Body of pancreas (tissue), 4 donors: ENCODE results near the gene RGS6. TPM values are rescaled to one million over a fixed set of nuclear protein-coding genes. Genes with fewer than 3 reads are reported as not detected.

Experiments used
- ATAC-seq: fragments of 150-250 bp; one replicate; pipeline ENCODE4 v1.9.1; 2016
- DNase-seq, 4 donors: peaks; one replicate each; pipeline ENCODE4 v3.0.0-alpha.2; 2019
- H3K27ac ChIP-seq, 4 donors: fragments of 200-600 bp; sonication (generic); 1 replicate in 3 of 4; 2 replicates in 1 of 4; pipeline versions ENCODE4 v1.5.1 to v1.6.1; 2016 to 2019; ENCODE audit warnings: mild to moderate bottlenecking in 1 of 4, mixed read lengths in 1 of 4, moderate library complexity in 1 of 4
- H3K27me3 ChIP-seq, 2 donors: fragments of 200-600 bp; sonication (generic); one replicate each; pipeline ENCODE4 v1.6.0; 2016; ENCODE audit warnings: mild to moderate bottlenecking in 1 of 2
- H3K36me3 ChIP-seq, 2 donors: fragments of 200-600 bp; sonication (generic); replicated peaks in 1 of 2; 2 replicates each; pipeline ENCODE4 v1.5.1; 2016; ENCODE audit warnings: low read depth in 2 of 2; ENCODE audit not compliant: insufficient read depth in 1 of 2
- H3K4me1 ChIP-seq: fragments of 200-600 bp; sonication (generic); one replicate; pipeline ENCODE4 v1.6.0; 2016
- H3K4me3 ChIP-seq, 2 donors: fragments of 200-600 bp; sonication (generic); 1 replicate in 1 of 2; 2 replicates in 1 of 2; pipeline ENCODE4 v1.5.1; 2016 to 2019
- H3K9me3 ChIP-seq, 3 donors: fragments of 200-600 bp; sonication (generic); 1 replicate in 2 of 3; 2 replicates in 1 of 3; pipeline ENCODE4 v1.5.1; 2016
- POLR2A ChIP-seq, 3 donors: fragments of 450-650 bp; IDR thresholded peaks; one replicate each; pipeline ENCODE4 v1.6.1; 2016; ENCODE audit warnings: antibody characterized with exemption in 3 of 3, mild to moderate bottlenecking in 2 of 3
- WGBS, 2 donors: methylation state at CpG; one replicate each; pipeline ENCODE4 v1.1.5; 2017; 5-methylcytosine and 5-hydroxymethylcytosine counted together
- intact Hi-C: fragments of 100-400 bp; cut with DNase I; formaldehyde crosslinking; loops from one replicate; pipeline ENCODE4 v1.15.1; 2023
- total RNA-seq, 2 donors: library from RNA; depleted of rRNA; stranded (reverse); fragments of >200 nt; gene quantifications; one replicate each; pipeline ENCODE4 v1.1.0, GENCODE V29; 2016
- TF ChIP-seq, protein P1 (sequence below), 7 experiments: fragments of 450-650 bp in 4 of 7; fragments of 200-600 bp in 3 of 7; sonication (generic) in 3 of 7; IDR thresholded peaks; one replicate each; pipeline ENCODE4 v1.5.1; 2016 to 2019; ENCODE audit warnings: antibody characterized with exemption in 7 of 7

RGS6 gene
- total RNA-seq, 2 donors from 2014 or later = 0.26 to 1.3 TPM

DNA sequence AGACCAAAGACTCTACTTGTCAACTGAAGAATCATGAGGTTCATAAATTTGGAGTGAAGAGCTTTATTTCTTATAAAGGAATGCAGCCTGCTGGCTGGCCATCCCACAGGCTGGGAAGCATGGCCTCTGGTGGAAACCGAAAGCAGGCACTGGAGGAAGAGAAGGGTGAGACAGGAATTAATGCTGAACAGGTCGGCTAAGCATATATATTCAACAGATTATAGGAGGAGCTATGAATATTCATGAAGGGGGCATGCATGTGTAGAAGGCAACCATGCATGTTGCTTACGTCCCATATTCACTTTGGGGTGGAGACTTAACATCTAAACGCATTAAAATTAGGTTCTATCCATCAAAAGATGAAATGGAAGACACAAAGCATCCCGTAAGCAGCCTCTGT is 20.6 kb upstream of the RGS6 start:
- TF ChIP-seq, protein P1, sequence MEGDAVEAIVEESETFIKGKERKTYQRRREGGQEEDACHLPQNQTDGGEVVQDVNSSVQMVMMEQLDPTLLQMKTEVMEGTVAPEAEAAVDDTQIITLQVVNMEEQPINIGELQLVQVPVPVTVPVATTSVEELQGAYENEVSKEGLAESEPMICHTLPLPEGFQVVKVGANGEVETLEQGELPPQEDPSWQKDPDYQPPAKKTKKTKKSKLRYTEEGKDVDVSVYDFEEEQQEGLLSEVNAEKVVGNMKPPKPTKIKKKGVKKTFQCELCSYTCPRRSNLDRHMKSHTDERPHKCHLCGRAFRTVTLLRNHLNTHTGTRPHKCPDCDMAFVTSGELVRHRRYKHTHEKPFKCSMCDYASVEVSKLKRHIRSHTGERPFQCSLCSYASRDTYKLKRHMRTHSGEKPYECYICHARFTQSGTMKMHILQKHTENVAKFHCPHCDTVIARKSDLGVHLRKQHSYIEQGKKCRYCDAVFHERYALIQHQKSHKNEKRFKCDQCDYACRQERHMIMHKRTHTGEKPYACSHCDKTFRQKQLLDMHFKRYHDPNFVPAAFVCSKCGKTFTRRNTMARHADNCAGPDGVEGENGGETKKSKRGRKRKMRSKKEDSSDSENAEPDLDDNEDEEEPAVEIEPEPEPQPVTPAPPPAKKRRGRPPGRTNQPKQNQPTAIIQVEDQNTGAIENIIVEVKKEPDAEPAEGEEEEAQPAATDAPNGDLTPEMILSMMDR (IDR thresholded peaks at IDR 0.05) = no peak
- TF ChIP-seq POLR2A (IDR thresholded peaks at IDR 0.05) = no peak
- no peaks in the 10 kb centered on the region for H3K4me1 ChIP-seq
- H3K9me3 ChIP-seq = no peaks in the 10 kb centered on the region
- intact Hi-C loops = no loop called here
- H3K27me3 ChIP-seq = peaks cover 0 to 3% of the 10 kb centered on the region in 2 donors
- ATAC-seq (no peak), DNase-seq (no peak)
- H3K4me3 ChIP-seq = no peak overlapping the region
- H3K27ac ChIP-seq = no peak overlapping the region
- no peaks in the 10 kb centered on the region for H3K36me3 ChIP-seq
- WGBS, 2 donors = 57 to 62% methylated on average over 5 of the region's 5 CpGs

GRCh38 chr14:71913342-71913741 is 18.9 kb upstream of the RGS6 start:
- TF ChIP-seq POLR2A (IDR thresholded peaks at IDR 0.05) = no peak
- TF ChIP-seq, protein P1 (IDR thresholded peaks at IDR 0.05) = no peak
- Histone ChIP-seq H3K27ac (no peak overlapping the region), H3K27me3 (peaks cover 0 to 3% of the 10 kb centered on the region in 2 donors), H3K4me1 (no peaks in the 10 kb centered on the region), H3K36me3 (no peaks in the 10 kb centered on the region), H3K9me3 (no peaks in the 10 kb centered on the region), H3K4me3 (no peak overlapping the region)
- no peak for DNase-seq
- ATAC-seq = no peak
- WGBS, 2 donors = 60 to 72% methylated on average over 5 of the region's 5 CpGs
- intact Hi-C loops = no loop called here

DNA sequence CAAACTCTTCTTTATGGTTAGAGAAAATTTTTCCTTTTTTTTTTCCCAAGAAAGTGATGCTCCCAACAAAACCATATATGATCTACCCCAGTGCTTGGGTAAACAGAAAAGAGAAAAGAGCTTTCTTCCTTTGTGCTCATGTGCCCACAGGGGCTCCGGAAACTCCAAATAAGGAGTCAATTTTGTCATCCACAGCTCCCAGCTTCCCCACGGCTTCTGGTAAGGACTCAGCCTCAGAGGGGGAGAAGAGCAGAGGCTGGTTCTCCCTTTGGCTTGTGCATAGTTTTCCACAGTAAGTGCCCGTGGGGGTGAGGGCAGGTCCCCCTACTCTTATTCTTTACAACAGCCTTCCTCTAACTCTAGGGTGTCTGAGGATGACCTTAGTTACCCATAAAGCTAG is 13.3 kb upstream of the RGS6 start:
- TF ChIP-seq POLR2A (IDR thresholded peaks at IDR 0.05) = no peak
- TF ChIP-seq, protein P1 (IDR thresholded peaks at IDR 0.05) = no peak
- no peak overlapping the region for H3K27ac ChIP-seq
- ATAC-seq (no peak), DNase-seq (no peak)
- no peaks in the 10 kb centered on the region for H3K27me3 ChIP-seq
- WGBS, 2 donors = 9 to 16% methylated on average over 3 of the region's 3 CpGs
- intact Hi-C loops = no loop called here
- H3K36me3 ChIP-seq = no peaks in the 10 kb centered on the region
- no peaks in the 10 kb centered on the region for H3K4me1 ChIP-seq
- no peaks in the 10 kb centered on the region for H3K9me3 ChIP-seq
- no peak overlapping the region for H3K4me3 ChIP-seq

DNA sequence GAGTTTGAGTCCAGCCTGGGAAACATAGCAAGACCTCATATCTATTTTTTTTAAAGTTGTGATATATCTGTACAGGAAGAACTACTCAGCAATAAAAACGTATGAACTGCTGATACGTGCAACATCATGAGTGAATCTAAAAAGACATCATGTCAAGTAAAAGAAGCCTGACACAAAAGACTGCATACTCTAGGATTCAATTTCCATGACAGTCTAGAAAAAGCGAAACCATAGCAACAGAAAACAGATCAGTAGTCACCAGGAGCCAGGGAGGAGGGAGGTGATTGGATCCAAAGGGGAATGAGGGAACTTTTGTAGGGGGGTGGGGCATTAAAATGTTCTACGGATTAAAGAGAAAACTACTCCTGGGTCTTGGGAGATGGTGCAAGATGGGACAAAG is 8.7 kb upstream of the RGS6 start:
- Histone ChIP-seq H3K27me3 (no peaks in the 10 kb centered on the region), H3K27ac (no peak overlapping the region), H3K9me3 (no peaks in the 10 kb centered on the region), H3K4me1 (no peaks in the 10 kb centered on the region), H3K4me3 (no peak overlapping the region), H3K36me3 (no peaks in the 10 kb centered on the region)
- intact Hi-C loops = no loop called here
- DNase-seq = no peak
- no peak for TF ChIP-seq POLR2A (IDR thresholded peaks at IDR 0.05)
- TF ChIP-seq, protein P1 (IDR thresholded peaks at IDR 0.05) = no peak
- WGBS, 2 donors = 56 to 60% methylated on average over 4 of the region's 4 CpGs
- no peak for ATAC-seq

- no peak for ATAC-seq
- Histone ChIP-seq H3K27ac (no peak overlapping the region), H3K27me3 (no peaks in the 10 kb centered on the region), H3K36me3 (no peaks in the 10 kb centered on the region), H3K4me3 (no peak overlapping the region), H3K9me3 (no peaks in the 10 kb centered on the region), H3K4me1 (peaks cover 17% of the 10 kb centered on the region)
- 6 to 8% methylated on average over 36 of the region's 36 CpGs for WGBS, 2 donors
- TF ChIP-seq, protein P1 (IDR thresholded peaks at IDR 0.05) = no peak
- no peak for TF ChIP-seq POLR2A (IDR thresholded peaks at IDR 0.05)
- DNase-seq = peak in 1 of 4 donors; percentile 9
- intact Hi-C loops = no loop called here
These were observed 569 bp upstream of the RGS6 start for GRCh38 chr14:71931492-71932228.
